ENCODE results near the gene DPP6.

DNA sequence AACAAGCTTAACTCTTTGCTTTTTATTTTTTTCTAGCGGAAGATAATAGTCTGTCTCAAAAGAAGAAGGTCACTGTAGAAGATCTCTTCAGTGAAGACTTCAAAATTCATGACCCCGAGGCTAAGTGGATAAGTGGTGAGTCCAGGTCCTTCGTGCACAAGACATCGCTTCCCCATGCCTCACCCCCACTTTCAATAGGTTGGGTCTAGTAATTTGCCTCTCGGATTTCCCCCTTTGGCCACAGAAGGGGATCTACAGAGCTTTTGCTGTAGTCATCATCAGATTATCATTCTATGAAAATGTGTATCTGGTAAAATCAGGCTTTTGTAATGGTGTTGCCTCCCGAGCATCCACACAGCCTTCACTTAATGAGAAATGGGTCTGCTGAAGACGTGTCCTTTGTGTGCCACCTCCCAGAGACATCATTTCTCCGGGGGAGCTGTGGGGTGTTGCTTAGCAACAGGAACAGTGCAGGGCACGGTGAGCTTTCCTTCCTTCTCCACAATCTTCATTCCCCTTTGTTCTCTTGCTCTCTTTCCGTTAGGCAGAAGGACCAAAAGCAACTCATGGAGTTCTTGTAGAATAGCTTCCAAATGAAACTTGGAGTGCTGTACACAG, 422.8 kb downstream of the DPP6 start:
- no peak for TF ChIP-seq CTCF (IDR thresholded peaks at IDR 0.05)
- TF ChIP-seq POLR2A (IDR thresholded peaks at IDR 0.05) = no peak
- TF ChIP-seq EP300 (IDR thresholded peaks at IDR 0.05) = no peak

Measured in ovary (tissue), 3 donors.